Gastroesophageal sphincter (tissue), 4 donors: ENCODE results near the gene JCHAIN. TPM values are rescaled to one million over a fixed set of nuclear protein-coding genes. Genes with fewer than 3 reads are reported as not detected.

Experiments used
- ATAC-seq: fragments of 150-250 bp; one replicate; pipeline ENCODE4 v1.9.1; 2016; ENCODE audit warnings: mild to moderate bottlenecking, moderate library complexity
- H3K27ac ChIP-seq, 4 donors: fragments of 200-600 bp; sonication (generic) in 3 of 4; 1 replicate in 3 of 4; 2 replicates in 1 of 4; pipeline ENCODE4 v1.5.1; 2016 to 2019
- H3K27me3 ChIP-seq: fragments of 200-600 bp; sonication (generic); one replicate; pipeline ENCODE4 v1.5.1; 2019
- H3K36me3 ChIP-seq, 2 donors: fragments of 200-600 bp; sonication (generic); one replicate each; pipeline ENCODE4 v1.5.1; 2019; ENCODE audit warnings: control low read depth in 1 of 2
- H3K4me1 ChIP-seq, 3 donors: fragments of 200-600 bp; sonication (generic); 1 replicate in 2 of 3; 2 replicates in 1 of 3; pipeline ENCODE4 v1.5.1; 2016 to 2019; ENCODE audit warnings: control low read depth in 2 of 3
- H3K4me3 ChIP-seq, 2 donors: fragments of 200-600 bp; sonication (generic); one replicate each; pipeline ENCODE4 v1.5.1; 2019; ENCODE audit warnings: mild to moderate bottlenecking in 1 of 2, moderate library complexity in 1 of 2
- H3K9me3 ChIP-seq, 3 donors: fragments of 200-600 bp; sonication (generic); one replicate each; pipeline ENCODE4 v1.5.1; 2017 to 2019; ENCODE audit warnings: control low read depth in 2 of 3
- CTCF ChIP-seq, 4 experiments: fragments of 200-600 bp in 2 of 4; fragments of 450-650 bp in 2 of 4; sonication (generic) in 1 of 4; IDR thresholded peaks; one replicate each; pipeline ENCODE4 v1.5.1; 2017 to 2019; ENCODE audit warnings: antibody characterized with exemption in 4 of 4, mild to moderate bottlenecking in 2 of 4, moderate library complexity in 2 of 4
- EP300 ChIP-seq: sonication (generic); formaldehyde crosslinking; IDR thresholded peaks from one replicate; pipeline ENCODE4 v1.6.1; 2017; ENCODE audit warnings: antibody characterized with exemption, mild to moderate bottlenecking
- POLR2A ChIP-seq, 2 donors: fragments of 450-650 bp; IDR thresholded peaks; one replicate each; pipeline ENCODE4 v1.6.1; 2017; ENCODE audit warnings: antibody characterized with exemption in 2 of 2, mild to moderate bottlenecking in 2 of 2, moderate library complexity in 1 of 2
- POLR2AphosphoS5 ChIP-seq: sonication (generic); formaldehyde crosslinking; IDR thresholded peaks from one replicate; pipeline ENCODE4 v1.6.1; 2017; ENCODE audit warnings: antibody characterized with exemption
- WGBS, 2 donors: methylation state at CpG; one replicate each; pipeline ENCODE4 v1.1.5; 2018; ENCODE audit warnings: low coverage in 1 of 2; 5-methylcytosine and 5-hydroxymethylcytosine counted together
- small RNA-seq, 4 donors: library from RNA; depleted of rRNA; stranded (forward); fragments of <200 nt; gene quantifications; one replicate each; pipeline ENCODE3, GENCODE V24; 2016
- total RNA-seq, 4 donors: library from RNA; depleted of rRNA; stranded (reverse); fragments of >200 nt; gene quantifications; one replicate each; pipeline ENCODE4 v1.1.0, GENCODE V29; 2016

The JCHAIN gene
- total RNA-seq, 4 donors from 2014 or later, result 2.3 to 24.6 (median 7.8) TPM; not detected in 1

GRCh38 chr4:70606459-70606858, 59.8 kb downstream of the JCHAIN start:
- TF ChIP-seq CTCF (IDR thresholded peaks at IDR 0.05), result no peak
- TF ChIP-seq POLR2AphosphoS5, result no peak
- TF ChIP-seq EP300, result no peak
- TF ChIP-seq POLR2A (IDR thresholded peaks at IDR 0.05), result no peak
- H3K27me3 ChIP-seq, result peaks cover 10% of the 10 kb centered on the region
- H3K9me3 ChIP-seq, result no peaks in the 10 kb centered on the region
- no peaks in the 10 kb centered on the region for H3K36me3 ChIP-seq
- 93 to 95% methylated on average over 3 to 4 of the region's 8 CpGs for WGBS, 2 donors
- H3K4me1 ChIP-seq, result no peaks in the 10 kb centered on the region
- ATAC-seq, result no peak
- no peak overlapping the region for H3K27ac ChIP-seq
- no peak overlapping the region for H3K4me3 ChIP-seq

Small RNA genes lying within 50 kb of the gene (small RNA-seq; reads per million reads assigned to genes)
- gene RNU6-520P (0 reads per million in 4 donors), gene RNU6-784P (0 to 0.82 (median 0.06) reads per million in 4 donors)

Other genes with a start within 250 kb of the JCHAIN start
- not detected for gene MUC7, start 194.3 kb downstream of the JCHAIN start, total RNA-seq
- 1 to 10 TPM in 1 of 4 donors, not detected in 3; 1.2 TPM for gene AMTN, start 147.9 kb downstream of the JCHAIN start, total RNA-seq
- gene AMBN, start 74.3 kb downstream of the JCHAIN start, total RNA-seq, result not detected
- under 1 TPM in 2 of 4 donors, not detected in 2; 0.16 to 0.54 TPM for gene ENAM, start 37.8 kb downstream of the JCHAIN start, total RNA-seq
- gene UTP3, start 22.0 kb upstream of the JCHAIN start, total RNA-seq, result 10 to 100 TPM; 20.9 to 30.8 (median 24.0) TPM
- gene RUFY3, start 55.5 kb upstream of the JCHAIN start, total RNA-seq, result 10 to 100 TPM; 40.4 to 57.7 (median 49.7) TPM
- 10 to 100 TPM; 60.7 to 73.5 (median 63.5) TPM for gene GRSF1, start 173.4 kb upstream of the JCHAIN start, total RNA-seq
- 10 to 100 TPM; 19.6 to 31.5 (median 26.2) TPM for gene MOB1B, start 235.9 kb upstream of the JCHAIN start, total RNA-seq